ENCODE data around the gene STK39.

GRCh38 chr2:167963899-167964649 is 283.3 kb downstream of the STK39 start:
- TF ChIP-seq CTCF (IDR thresholded peaks at IDR 0.05) (no peak), POLR2A (IDR thresholded peaks at IDR 0.05) (no peak)
